ENCODE measurements around the gene CLN6.

The CLN6 gene

GRCh38 chr15:68220967-68221366 lies 8.6 kb downstream of the CLN6 start:
- no peak for TF ChIP-seq CTCF (conservative IDR thresholded peaks at IDR 0.05; ENCODE audit: low read depth, low read length)
- no peak for DNase-seq (ENCODE audit: low read depth)
- no peak overlapping the region for H3K4me3 ChIP-seq (ENCODE audit: low read length)

- H3K4me3 ChIP-seq (ENCODE audit: low read length): no peak overlapping the region
- no peak for DNase-seq (ENCODE audit: low read depth)
- TF ChIP-seq CTCF (conservative IDR thresholded peaks at IDR 0.05; ENCODE audit: low read depth, low read length): no peak
Observed at GRCh38 chr15:68220489-68220888, 9.0 kb downstream of the CLN6 start.

GRCh38 chr15:68218847-68219798 lies 10.4 kb downstream of the CLN6 start:
- no peak overlapping the region for H3K4me3 ChIP-seq (ENCODE audit: low read length)
- no peak for DNase-seq (ENCODE audit: low read depth)
- TF ChIP-seq CTCF (conservative IDR thresholded peaks at IDR 0.05; ENCODE audit: low read depth, low read length): no peak

GRCh38 chr15:68218331-68218730 lies 11.2 kb downstream of the CLN6 start:
- DNase-seq (ENCODE audit: low read depth): no peak
- TF ChIP-seq CTCF (conservative IDR thresholded peaks at IDR 0.05; ENCODE audit: low read depth, low read length): no peak
- no peak overlapping the region for H3K4me3 ChIP-seq (ENCODE audit: low read length)

GRCh38 chr15:68217341-68217740 lies 12.2 kb downstream of the CLN6 start:
- TF ChIP-seq CTCF (conservative IDR thresholded peaks at IDR 0.05; ENCODE audit: low read depth, low read length): no peak
- no peak overlapping the region for H3K4me3 ChIP-seq (ENCODE audit: low read length)
- no peak for DNase-seq (ENCODE audit: low read depth)

- TF ChIP-seq CTCF (conservative IDR thresholded peaks at IDR 0.05; ENCODE audit: low read depth, low read length): no peak
- no peak overlapping the region for H3K4me3 ChIP-seq (ENCODE audit: low read length)
- no peak for DNase-seq (ENCODE audit: low read depth)
Observed at GRCh38 chr15:68214838-68215254, 14.7 kb downstream of the CLN6 start.
